ENCODE data around the gene NDFIP2. TPM values are rescaled to one million over a fixed set of nuclear protein-coding genes. Genes with fewer than 3 reads are reported as not detected.

The NDFIP2 gene
- total and polyA plus RNA-seq, 2 donors (not counting 3 experiments of a cell fraction or from before 2014, with no cell fraction given) = 7.9 to 18.5 TPM

- Histone ChIP-seq H3K9me3 (replicated peaks; ENCODE audit: control insufficient read depth, insufficient read depth, low read length) (no peaks in the 10 kb centered on the region), H3K4me1 (ENCODE audit: control insufficient read depth, extremely low read depth, insufficient read depth, low read length) (peaks cover 9% of the 10 kb centered on the region), H3K27me3 (ENCODE audit: control insufficient read depth in 2 of 2, insufficient read depth in 2 of 2, low read length in 2 of 2) (no peaks in the 10 kb centered on the region), H3K4me2 (ENCODE audit: insufficient read depth, low read length) (no peak overlapping the region), H3K36me3 (ENCODE audit: control insufficient read depth in 2 of 2, extremely low read depth in 1 of 2, insufficient read depth in 2 of 2, low read length in 2 of 2) (no peaks in the 10 kb centered on the region), H3K9ac (replicated peaks; ENCODE audit: extremely low read depth, insufficient read depth, low read length) (no peak overlapping the region), H3K9me1 (replicated peaks; ENCODE audit: control insufficient read depth, extremely low read depth, insufficient read depth, low read length) (no peaks in the 10 kb centered on the region), H3K79me2 (ENCODE audit: control insufficient read depth, insufficient read depth, low read length) (no peaks in the 10 kb centered on the region), H3K4me3 (replicated peaks in 1 of 3; ENCODE audit: insufficient read depth in 1 of 3, low read depth in 1 of 3, low read length in 3 of 3) (no peak overlapping the region), H2AFZ (ENCODE audit: low read depth, low read length) (no peak overlapping the region), H3K27ac (ENCODE audit: insufficient read depth, low read depth, low read length) (peak overlapping the region; percentile 5), H4K20me1 (replicated peaks; ENCODE audit: control insufficient read depth, extremely low read depth, insufficient read depth, low read length) (no peaks in the 10 kb centered on the region)
- ChIA-PET CTCF (interaction anchor here (0.8 to 2.8 kb wide), 4 partner anchors 34 to 84 kb away, joined by 3 to 21 read pairs (median 13); no protein-coding TSS in a partner anchor), POLR2A (no interaction called here)
- FAIRE-seq = peak; percentile 85
- dilution Hi-C loops (cut with MboI; ENCODE audit: extremely low pct_ligation_motif_present, low sequenced_read_pairs) = no loop called here
- DNase-seq (ENCODE audit: low read depth, low spot score) = peak; percentile 79
- intact Hi-C loops (cut with micrococcal nuclease) = loop anchor here (1.0 kb wide), 2 partner anchors 23 to 67 kb away; partner anchors contain the start of gene NDFIP2
- no TSS peak for BruUV-seq (replicated peaks)
- TF ChIP-seq FOS (IDR thresholded peaks at IDR 0.05; ENCODE audit: borderline replicate concordance, insufficient read depth, low read length) (peak; percentile 62), GATA2 (IDR thresholded peaks at IDR 0.05; ENCODE audit: insufficient read depth, insufficient read length, low read depth, low read length) (peak; percentile 87), POLR2AphosphoS5 (IDR thresholded peaks at IDR 0.05; ENCODE audit: insufficient read depth, low read depth, low read length) (no peak), MAX (IDR thresholded peaks at IDR 0.05; ENCODE audit: insufficient read depth, insufficient read length) (no peak), EZH2 (IDR thresholded peaks at IDR 0.05; ENCODE audit: borderline replicate concordance, low read depth, low read length, severe bottlenecking) (no peak), JUN (IDR thresholded peaks at IDR 0.05; ENCODE audit: borderline replicate concordance, insufficient read depth, insufficient read length, low read depth) (peak; percentile 68), POLR2A (IDR thresholded peaks at IDR 0.05; ENCODE audit: low read depth, low read length) (no peak), MYC (IDR thresholded peaks at IDR 0.05; ENCODE audit: low read depth, low read length) (no peak), CTCF (IDR thresholded peaks at IDR 0.05; ENCODE audit: extremely low read depth in 1 of 2, insufficient read depth in 1 of 2, low read depth in 1 of 2, low read length in 2 of 2) (no peak)
These were observed 23.0 kb upstream of the NDFIP2 start for GRCh38 chr13:79457948-79458347.

All from endothelial cell of umbilical vein (primary cell).